Activated naive CD4-positive, alpha-beta T cell treated with anti-CD3 and anti-CD28 coated beads for 36 hours (primary cell): ENCODE measurements around the gene ME3. TPM values are rescaled to one million over a fixed set of nuclear protein-coding genes. Genes with fewer than 3 reads are reported as not detected.
"Not testable (repeated sequence)": the region's sequence is repeated elsewhere in the genome, so short reads cannot be mapped to it uniquely, and the experiment has no call there.

ENCODE experiments used
- CTCF ChIA-PET: fragments of 350-600 bp; sonication (Branson Sonifier 250); formaldehyde crosslinking; loops from one replicate; lab custom pipeline; 2021; ENCODE audit warnings: antibody characterized with exemption; lab: Charles Lee
- DNase-seq: peaks from one replicate; pipeline ENCODE4 v3.0.0-alpha.2; 2020
- H3K27ac Mint-ChIP-seq: one replicate; pipeline ENCODE4 v1.8.0; 2021; ENCODE audit warnings: mild to moderate bottlenecking, mixed read lengths
- H3K27me3 Mint-ChIP-seq: one replicate; pipeline ENCODE4 v1.8.0; 2021; ENCODE audit warnings: low read depth, mixed read lengths
- H3K36me3 Mint-ChIP-seq: one replicate; pipeline ENCODE4 v1.8.0; 2021; ENCODE audit warnings: low read depth, mixed read lengths
- H3K4me1 Mint-ChIP-seq: one replicate; pipeline ENCODE4 v1.8.0; 2021; ENCODE audit warnings: low read depth, mixed read lengths
- H3K4me3 Mint-ChIP-seq: one replicate; pipeline ENCODE4 v1.8.0; 2021; ENCODE audit warnings: mild to moderate bottlenecking, moderate library complexity, mixed read lengths
- H3K9me3 Mint-ChIP-seq: one replicate; pipeline ENCODE4 v1.8.0; 2021; ENCODE audit warnings: mixed read lengths
- intact Hi-C: fragments of 100-400 bp; cut with micrococcal nuclease; formaldehyde crosslinking; loops from one replicate; pipeline ENCODE4 v1.15.1; 2023
- total RNA-seq, 2 experiments: library from RNA; stranded (reverse); gene quantifications; one replicate each; pipeline ENCODE4 v1.2.3, GENCODE V29; 2021

ME3 gene
- total RNA-seq, 2 experiments from 2014 or later = 6.0 to 6.7 TPM

GRCh38 chr11:86538223-86538548, 134.2 kb downstream of the ME3 start:
- peaks cover 5% of the 10 kb centered on the region for H3K9me3 Mint-ChIP-seq
- CTCF ChIA-PET = interaction anchor here (2.3 kb wide), 1 partner anchor 70 kb away, joined by 8 read pairs; no protein-coding TSS in a partner anchor
- no peak for DNase-seq

GRCh38 chr11:86537541-86538222, 134.7 kb downstream of the ME3 start:
- Mint-ChIP-seq H3K36me3 (peaks cover 2% of the 10 kb centered on the region), H3K27ac (no peak overlapping the region), H3K9me3 (peaks cover 5% of the 10 kb centered on the region), H3K4me3 (no peak overlapping the region), H3K4me1 (peaks cover 8% of the 10 kb centered on the region), H3K27me3 (no peaks in the 10 kb centered on the region)
- no peak for DNase-seq
- CTCF ChIA-PET = interaction anchor here (0.6 to 2.3 kb wide), 3 partner anchors 9 to 75 kb away, joined by 3 to 8 read pairs (median 3); no protein-coding TSS in a partner anchor
- intact Hi-C loops = no loop called here

More at GRCh38 chr11:86538223-86538548, 134.2 kb downstream of the ME3 start:
- intact Hi-C loops = no loop called here
- peaks cover 3% of the 10 kb centered on the region for H3K4me1 Mint-ChIP-seq
- no peak overlapping the region for H3K4me3 Mint-ChIP-seq
- H3K27me3 Mint-ChIP-seq = no peaks in the 10 kb centered on the region
- no peak overlapping the region for H3K27ac Mint-ChIP-seq
- H3K36me3 Mint-ChIP-seq = peaks cover 2% of the 10 kb centered on the region

- Mint-ChIP-seq H3K4me3 (no peak overlapping the region), H3K9me3 (peaks cover 2% of the 10 kb centered on the region), H3K27me3 (no peaks in the 10 kb centered on the region), H3K36me3 (no peaks in the 10 kb centered on the region), H3K27ac (no peak overlapping the region), H3K4me1 (peaks cover 12% of the 10 kb centered on the region)
- CTCF ChIA-PET = interaction anchor here (1.4 kb wide), 1 partner anchor 72 kb away, joined by 5 read pairs; no protein-coding TSS in a partner anchor
- intact Hi-C loops = no loop called here
- no peak for DNase-seq
These were observed 136.6 kb downstream of the ME3 start for GRCh38 chr11:86535773-86536172.

GRCh38 chr11:86524620-86525352, 147.6 kb downstream of the ME3 start:
- Mint-ChIP-seq H3K4me1 (peaks cover 14% of the 10 kb centered on the region), H3K27ac (peak overlapping the region; percentile 24), H3K36me3 (peaks cover 14% of the 10 kb centered on the region), H3K9me3 (peaks cover 22% of the 10 kb centered on the region), H3K27me3 (no peaks in the 10 kb centered on the region), H3K4me3 (no peak overlapping the region)
- intact Hi-C loops = loop anchor here (2.0 kb wide), 1 partner anchor 14 kb away; no protein-coding TSS in a partner anchor
- CTCF ChIA-PET = no interaction called here
- no peak for DNase-seq

GRCh38 chr11:86523738-86524619, 148.4 kb downstream of the ME3 start:
- CTCF ChIA-PET = interaction anchor here (1.0 kb wide), 1 partner anchor 9 kb away, joined by 4 read pairs; no protein-coding TSS in a partner anchor
- Mint-ChIP-seq H3K4me1 (peaks cover 19% of the 10 kb centered on the region), H3K9me3 (peaks cover 22% of the 10 kb centered on the region), H3K27me3 (no peaks in the 10 kb centered on the region), H3K27ac (peak overlapping the region; percentile 24), H3K36me3 (peaks cover 14% of the 10 kb centered on the region), H3K4me3 (no peak overlapping the region)
- intact Hi-C loops = loop anchor here (2.0 kb wide), 1 partner anchor 13 kb away; no protein-coding TSS in a partner anchor
- DNase-seq = peak; percentile 23

- H3K4me3 Mint-ChIP-seq, H3K27ac Mint-ChIP-seq, H3K27me3 Mint-ChIP-seq, intact Hi-C loops, CTCF ChIA-PET, DNase-seq: not testable (repeated sequence)
- H3K36me3 Mint-ChIP-seq = peaks cover 12% of the 10 kb centered on the region
- peaks cover 17% of the 10 kb centered on the region for H3K9me3 Mint-ChIP-seq
- H3K4me1 Mint-ChIP-seq = peaks cover 20% of the 10 kb centered on the region
These were observed 149.9 kb downstream of the ME3 start for GRCh38 chr11:86522512-86522911.

- Mint-ChIP-seq H3K9me3 (peaks cover 3% of the 10 kb centered on the region), H3K27me3 (no peaks in the 10 kb centered on the region), H3K4me3 (no peak overlapping the region), H3K27ac (no peak overlapping the region), H3K36me3 (peaks cover 2% of the 10 kb centered on the region), H3K4me1 (peaks cover 16% of the 10 kb centered on the region)
- CTCF ChIA-PET = interaction anchor here (0.6 to 1.2 kb wide), 3 partner anchors 26 to 297 kb away, joined by 3 read pairs; no protein-coding TSS in a partner anchor
- intact Hi-C loops = no loop called here
- DNase-seq = no peak
These were observed 153.1 kb downstream of the ME3 start for GRCh38 chr11:86519064-86519911.

- CTCF ChIA-PET = no interaction called here
- Mint-ChIP-seq H3K4me3 (no peak overlapping the region), H3K27me3 (no peaks in the 10 kb centered on the region), H3K4me1 (peaks cover 14% of the 10 kb centered on the region), H3K27ac (no peak overlapping the region), H3K36me3 (no peaks in the 10 kb centered on the region), H3K9me3 (peaks cover 3% of the 10 kb centered on the region)
- DNase-seq = no peak
- intact Hi-C loops = no loop called here
These were observed 154.2 kb downstream of the ME3 start for GRCh38 chr11:86518211-86518610.

GRCh38 chr11:86517557-86517956, 154.9 kb downstream of the ME3 start:
- Mint-ChIP-seq H3K4me1 (peaks cover 14% of the 10 kb centered on the region), H3K36me3 (no peaks in the 10 kb centered on the region), H3K9me3 (peaks cover 3% of the 10 kb centered on the region), H3K27me3 (no peaks in the 10 kb centered on the region), H3K4me3 (no peak overlapping the region), H3K27ac (no peak overlapping the region)
- CTCF ChIA-PET = no interaction called here
- no peak for DNase-seq
- intact Hi-C loops = no loop called here

GRCh38 chr11:86515297-86516094, 156.9 kb downstream of the ME3 start:
- intact Hi-C loops = no loop called here
- Mint-ChIP-seq H3K9me3 (no peaks in the 10 kb centered on the region), H3K4me3 (no peak overlapping the region), H3K27me3 (no peaks in the 10 kb centered on the region), H3K4me1 (peaks cover 14% of the 10 kb centered on the region), H3K36me3 (no peaks in the 10 kb centered on the region), H3K27ac (no peak overlapping the region)
- no peak for DNase-seq
- CTCF ChIA-PET = interaction anchor here (1.0 to 1.5 kb wide), 3 partner anchors 8 to 66 kb away, joined by 3 to 4 read pairs (median 3); no protein-coding TSS in a partner anchor
